OCI-LY7 (cell line): ENCODE results near the gene CD44. TPM values are rescaled to one million over a fixed set of nuclear protein-coding genes. Genes with fewer than 3 reads are reported as not detected.

Source experiments
- BruUV-seq: library from RNA; stranded (reverse); fragments of 400-500 nt; replicated peaks from 2 replicates; lab custom pipeline; 2021; lab: Mats Ljungman, UMichigan
- CTCF ChIA-PET: fragments of 300-600 bp; sonication (Branson Sonifier 250); formaldehyde crosslinking; loops from one replicate; lab custom pipeline; 2022; ENCODE audit warnings: antibody characterized with exemption; ENCODE audit not compliant: unreplicated experiment; lab: Charles Lee
- POLR2A ChIA-PET: fragments of 300-600 bp; sonication (Branson Sonifier 250); formaldehyde crosslinking; loops from one replicate; lab custom pipeline; 2022; ENCODE audit warnings: antibody characterized with exemption; lab: Charles Lee
- DNase-seq: peaks from one replicate; pipeline ENCODE4 v3.0.0-alpha.2; 2015; ENCODE audit warnings: low spot score
- H2AFZ ChIP-seq: fragments of 200-600 bp; sonication (generic), shearing (Covaris generic); 2 replicates; pipeline ENCODE4 v1.6.1; 2014; ENCODE audit warnings: mild to moderate bottlenecking, antibody characterized with exemption, low read length, moderate library complexity
- H3K27ac ChIP-seq: fragments of 200-600 bp; sonication (generic); 2 replicates; pipeline ENCODE4 v1.5.1; 2014; ENCODE audit warnings: mixed run types, low read depth, mild to moderate bottlenecking, moderate library complexity, low read length, inconsistent platforms; ENCODE audit not compliant: poor library complexity, severe bottlenecking
- H3K36me3 ChIP-seq: fragments of 200-600 bp; sonication (generic); 2 replicates; pipeline ENCODE4 v1.6.1; 2014; ENCODE audit warnings: mild to moderate bottlenecking, antibody characterized with exemption, low read length, moderate library complexity, mixed read lengths; ENCODE audit not compliant: insufficient read depth
- H3K4me1 ChIP-seq: fragments of 200-600 bp; sonication (generic); 2 replicates; pipeline ENCODE4 v1.5.1; 2014; ENCODE audit warnings: mild to moderate bottlenecking, low read length; ENCODE audit not compliant: insufficient read depth, poor library complexity, severe bottlenecking
- H3K4me2 ChIP-seq: fragments of 200-600 bp; sonication (generic); 2 replicates; pipeline ENCODE4 v1.6.1; 2014; ENCODE audit warnings: mild to moderate bottlenecking, low read length
- H3K4me3 ChIP-seq: fragments of 200-600 bp; sonication (generic); 2 replicates; pipeline ENCODE4 v1.5.1; 2014; ENCODE audit warnings: mild to moderate bottlenecking, low read depth, low read length; ENCODE audit not compliant: poor library complexity, severe bottlenecking
- H3K79me2 ChIP-seq: fragments of 200-600 bp; sonication (generic); 2 replicates; pipeline ENCODE4 v1.6.1; 2016; ENCODE audit warnings: low read depth, mild to moderate bottlenecking, low read length, moderate library complexity, mixed read lengths; ENCODE audit not compliant: insufficient read depth
- H3K9me2 ChIP-seq: fragments of 200-600 bp; sonication (generic); 2 replicates; pipeline ENCODE4 v1.6.1; 2016; ENCODE audit warnings: mild to moderate bottlenecking, low read length, mixed read lengths; ENCODE audit not compliant: insufficient read depth
- H3K9me3 ChIP-seq: fragments of 200-600 bp; sonication (generic); 2 replicates; pipeline ENCODE4 v1.6.1; 2014; ENCODE audit warnings: mild to moderate bottlenecking, mixed run types, low read length, mixed read lengths
- H4K20me1 ChIP-seq: fragments of 200-600 bp; sonication (generic); 2 replicates; pipeline ENCODE4 v1.6.1; 2014; ENCODE audit warnings: mild to moderate bottlenecking, antibody characterized with exemption, low read length, moderate library complexity, mixed read lengths; ENCODE audit not compliant: insufficient read depth
- EZH2phosphoT487 ChIP-seq: fragments of 200-600 bp; sonication (generic); IDR thresholded peaks from 2 replicates; pipeline ENCODE4 v1.6.1; 2018; ENCODE audit warnings: low read depth, borderline replicate concordance, mild to moderate bottlenecking, mixed run types, antibody characterized with exemption, low read length, moderate library complexity, mixed read lengths
- intact Hi-C: fragments of 100-400 bp; cut with micrococcal nuclease; formaldehyde crosslinking; loops from one replicate; pipeline ENCODE4 v1.10.0; 2022; ENCODE audit not compliant: unreplicated experiment
- total RNA-seq, 2 experiments: library from RNA; depleted of rRNA in 1 of 2; stranded (reverse); fragments of >200 nt in 1 of 2; shearing (Covaris generic) in 1 of 2; gene quantifications; 2 replicates each; pipeline ENCODE4 v1.2.3, GENCODE V29; 2014 to 2022
- TF ChIP-seq, protein P1 (sequence below): fragments of 200-600 bp; sonication (generic); conservative IDR thresholded peaks from 2 replicates; pipeline ENCODE4 v1.5.1; 2014; ENCODE audit warnings: mild to moderate bottlenecking, antibody characterized with exemption, low read length, moderate library complexity, mixed read lengths

CD44 gene
- total RNA-seq, 2 experiments from 2014 or later: 0.55 TPM; not detected in 1

DNA sequence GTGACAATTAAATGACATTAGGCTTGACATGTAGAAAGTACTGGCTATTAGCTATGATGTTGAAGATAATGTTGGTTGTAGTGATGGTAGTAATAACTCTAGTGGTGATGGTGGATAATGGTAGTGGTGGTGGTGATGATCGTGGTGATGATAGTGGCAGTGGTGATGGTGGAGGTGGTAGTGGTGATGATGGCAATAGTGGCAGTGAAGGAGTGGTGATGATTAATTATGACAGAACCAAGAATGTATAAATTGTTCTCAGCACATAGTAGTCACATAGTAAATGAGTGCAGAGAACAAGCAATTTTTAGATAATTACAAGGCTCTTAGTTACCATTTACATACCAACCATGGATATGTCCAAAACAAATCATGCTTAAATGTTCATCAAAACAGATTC, 5.3 kb upstream of the CD44 start:
- intact Hi-C loops: no loop called here

DNA sequence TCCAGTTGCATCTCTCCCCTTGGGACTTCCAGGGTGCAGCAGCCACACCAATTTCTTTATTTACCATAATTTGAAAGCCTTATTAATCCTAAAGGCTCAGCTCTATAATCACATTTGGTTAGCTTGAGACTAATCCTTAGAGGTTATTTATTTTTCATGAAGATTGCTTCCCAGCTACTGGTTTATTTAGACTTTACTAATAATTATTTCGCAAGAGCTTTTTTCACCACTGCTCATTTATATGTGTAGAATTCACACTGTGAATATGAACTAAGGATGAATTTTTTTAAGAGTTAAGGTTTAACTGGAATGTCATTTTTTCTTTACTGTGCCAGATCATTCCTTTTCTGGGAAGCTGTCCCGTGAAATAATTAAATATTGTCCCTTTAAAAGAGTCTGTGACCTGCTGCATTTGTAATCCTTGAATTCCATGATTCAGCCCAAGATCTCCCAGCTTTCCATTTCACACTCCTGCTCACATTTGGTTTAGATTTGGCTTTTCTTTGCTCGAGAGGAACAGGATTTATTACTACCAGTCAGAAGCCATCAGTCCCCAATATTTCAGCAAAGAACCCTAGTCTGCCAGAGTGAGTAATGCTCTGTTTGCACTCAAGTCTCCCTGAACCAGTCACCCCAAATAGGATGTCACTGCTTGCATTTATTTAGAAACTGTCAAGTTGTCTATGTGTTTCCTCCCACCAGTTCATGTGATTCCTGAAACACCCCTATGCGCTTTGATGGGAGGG, 4.4 kb upstream of the CD44 start:
- no TSS peak for BruUV-seq
- H3K9me3 ChIP-seq: no peaks in the 10 kb centered on the region
- no peak overlapping the region for H3K4me2 ChIP-seq
- no peaks in the 10 kb centered on the region for H3K79me2 ChIP-seq
- ChIA-PET CTCF (no interaction called here), POLR2A (interaction anchor here (0.5 to 1.2 kb wide), 5 partner anchors 9 to 39 kb away, joined by 3 read pairs; no protein-coding TSS in a partner anchor)
- DNase-seq: no peak
- peaks cover 5% of the 10 kb centered on the region for H3K4me1 ChIP-seq
- no peak overlapping the region for H3K4me3 ChIP-seq
- no peaks in the 10 kb centered on the region for H4K20me1 ChIP-seq
- no peaks in the 10 kb centered on the region for H3K36me3 ChIP-seq
- H3K9me2 ChIP-seq: no peaks in the 10 kb centered on the region
- no peak for TF ChIP-seq EZH2phosphoT487
- TF ChIP-seq, protein P1, sequence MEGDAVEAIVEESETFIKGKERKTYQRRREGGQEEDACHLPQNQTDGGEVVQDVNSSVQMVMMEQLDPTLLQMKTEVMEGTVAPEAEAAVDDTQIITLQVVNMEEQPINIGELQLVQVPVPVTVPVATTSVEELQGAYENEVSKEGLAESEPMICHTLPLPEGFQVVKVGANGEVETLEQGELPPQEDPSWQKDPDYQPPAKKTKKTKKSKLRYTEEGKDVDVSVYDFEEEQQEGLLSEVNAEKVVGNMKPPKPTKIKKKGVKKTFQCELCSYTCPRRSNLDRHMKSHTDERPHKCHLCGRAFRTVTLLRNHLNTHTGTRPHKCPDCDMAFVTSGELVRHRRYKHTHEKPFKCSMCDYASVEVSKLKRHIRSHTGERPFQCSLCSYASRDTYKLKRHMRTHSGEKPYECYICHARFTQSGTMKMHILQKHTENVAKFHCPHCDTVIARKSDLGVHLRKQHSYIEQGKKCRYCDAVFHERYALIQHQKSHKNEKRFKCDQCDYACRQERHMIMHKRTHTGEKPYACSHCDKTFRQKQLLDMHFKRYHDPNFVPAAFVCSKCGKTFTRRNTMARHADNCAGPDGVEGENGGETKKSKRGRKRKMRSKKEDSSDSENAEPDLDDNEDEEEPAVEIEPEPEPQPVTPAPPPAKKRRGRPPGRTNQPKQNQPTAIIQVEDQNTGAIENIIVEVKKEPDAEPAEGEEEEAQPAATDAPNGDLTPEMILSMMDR: no peak
- intact Hi-C loops: no loop called here
- no peak overlapping the region for H2AFZ ChIP-seq
- no peak overlapping the region for H3K27ac ChIP-seq

More for the DNA sequence above, 5.3 kb upstream of the CD44 start:
- no peak overlapping the region for H2AFZ ChIP-seq
- H3K4me1 ChIP-seq: peaks cover 5% of the 10 kb centered on the region
- H3K36me3 ChIP-seq: no peaks in the 10 kb centered on the region
- no peaks in the 10 kb centered on the region for H3K9me2 ChIP-seq
- H3K79me2 ChIP-seq: no peaks in the 10 kb centered on the region
- H3K4me3 ChIP-seq: no peak overlapping the region
- BruUV-seq: no TSS peak
- no peak for TF ChIP-seq EZH2phosphoT487
- TF ChIP-seq, protein P1: no peak
- no peaks in the 10 kb centered on the region for H4K20me1 ChIP-seq
- POLR2A ChIA-PET: interaction anchor here (0.5 to 1.8 kb wide), 4 partner anchors 8 to 106 kb away, joined by 3 to 6 read pairs (median 4); no protein-coding TSS in a partner anchor
- H3K9me3 ChIP-seq: no peaks in the 10 kb centered on the region
- CTCF ChIA-PET: no interaction called here
- H3K27ac ChIP-seq: no peak overlapping the region
- no peak for DNase-seq
- no peak overlapping the region for H3K4me2 ChIP-seq

DNA sequence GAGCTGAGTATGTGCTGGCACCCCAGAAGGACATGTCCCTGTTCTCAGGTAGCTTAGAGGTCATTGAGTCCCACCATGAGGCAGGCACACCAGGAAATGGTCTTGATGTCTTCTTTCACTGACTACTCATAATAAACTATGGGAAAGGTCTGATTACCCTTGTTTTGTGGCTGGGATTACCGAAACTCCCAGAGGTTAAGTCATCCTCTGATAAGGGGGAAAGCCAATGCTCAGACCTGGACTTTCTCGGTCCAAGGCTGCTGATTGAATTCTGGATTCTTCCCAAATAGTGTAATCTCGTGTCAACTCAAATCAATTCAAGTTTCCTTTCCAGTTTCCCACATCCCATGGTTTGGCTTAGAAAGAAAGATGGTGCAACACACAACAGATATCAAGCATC, 3.7 kb upstream of the CD44 start:
- no peaks in the 10 kb centered on the region for H3K9me3 ChIP-seq
- no peaks in the 10 kb centered on the region for H3K79me2 ChIP-seq
- no peak overlapping the region for H2AFZ ChIP-seq
- peaks cover 5% of the 10 kb centered on the region for H3K4me1 ChIP-seq
- H3K27ac ChIP-seq: no peak overlapping the region
- DNase-seq: no peak
- no peaks in the 10 kb centered on the region for H3K36me3 ChIP-seq
- H3K4me3 ChIP-seq: no peak overlapping the region
- intact Hi-C loops: no loop called here
- no peaks in the 10 kb centered on the region for H4K20me1 ChIP-seq
- CTCF ChIA-PET: no interaction called here
- POLR2A ChIA-PET: interaction anchor here (0.7 to 1.2 kb wide), 2 partner anchors 10 to 17 kb away, joined by 3 read pairs; no protein-coding TSS in a partner anchor
- no peak overlapping the region for H3K4me2 ChIP-seq
- BruUV-seq: no TSS peak
- no peak for TF ChIP-seq EZH2phosphoT487
- TF ChIP-seq, protein P1: no peak
- H3K9me2 ChIP-seq: no peaks in the 10 kb centered on the region
